Measurements from ENCODE around the gene KIRREL3. TPM values are rescaled to one million over a fixed set of nuclear protein-coding genes. Genes with fewer than 3 reads are reported as not detected.

KIRREL3 gene
- total RNA-seq, 1 experiment from 2014 or later, result 2.2 TPM

DNA sequence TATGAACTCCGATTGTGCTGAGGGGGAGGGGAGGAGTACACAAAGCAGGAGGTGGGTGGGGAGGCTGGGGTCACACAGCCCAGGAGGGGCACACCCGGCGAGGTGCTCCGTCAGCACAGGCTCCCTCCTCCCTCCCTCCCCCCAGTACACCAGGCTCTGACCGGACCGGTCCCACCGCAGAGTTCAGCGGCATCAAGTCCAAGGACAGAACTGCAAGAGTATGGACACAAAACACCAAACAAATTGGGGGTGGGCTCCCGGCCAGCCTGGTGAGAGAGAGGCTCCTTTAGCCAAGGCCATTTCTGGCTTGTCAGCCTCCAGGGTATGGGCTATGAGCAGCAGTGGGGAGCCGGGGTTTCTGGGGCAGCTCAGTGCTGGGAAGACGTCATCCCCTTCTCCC is 576.8 kb downstream of the KIRREL3 start:
- BruUV-seq (replicated peaks), result no TSS peak
- CTCF ChIA-PET, result no interaction called here
- no peak for TF ChIP-seq EZH2 (IDR thresholded peaks at IDR 0.05; ENCODE audit: low read depth)
- TF ChIP-seq, protein P1, sequence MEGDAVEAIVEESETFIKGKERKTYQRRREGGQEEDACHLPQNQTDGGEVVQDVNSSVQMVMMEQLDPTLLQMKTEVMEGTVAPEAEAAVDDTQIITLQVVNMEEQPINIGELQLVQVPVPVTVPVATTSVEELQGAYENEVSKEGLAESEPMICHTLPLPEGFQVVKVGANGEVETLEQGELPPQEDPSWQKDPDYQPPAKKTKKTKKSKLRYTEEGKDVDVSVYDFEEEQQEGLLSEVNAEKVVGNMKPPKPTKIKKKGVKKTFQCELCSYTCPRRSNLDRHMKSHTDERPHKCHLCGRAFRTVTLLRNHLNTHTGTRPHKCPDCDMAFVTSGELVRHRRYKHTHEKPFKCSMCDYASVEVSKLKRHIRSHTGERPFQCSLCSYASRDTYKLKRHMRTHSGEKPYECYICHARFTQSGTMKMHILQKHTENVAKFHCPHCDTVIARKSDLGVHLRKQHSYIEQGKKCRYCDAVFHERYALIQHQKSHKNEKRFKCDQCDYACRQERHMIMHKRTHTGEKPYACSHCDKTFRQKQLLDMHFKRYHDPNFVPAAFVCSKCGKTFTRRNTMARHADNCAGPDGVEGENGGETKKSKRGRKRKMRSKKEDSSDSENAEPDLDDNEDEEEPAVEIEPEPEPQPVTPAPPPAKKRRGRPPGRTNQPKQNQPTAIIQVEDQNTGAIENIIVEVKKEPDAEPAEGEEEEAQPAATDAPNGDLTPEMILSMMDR (conservative IDR thresholded peaks at IDR 0.05), result no peak

DNA sequence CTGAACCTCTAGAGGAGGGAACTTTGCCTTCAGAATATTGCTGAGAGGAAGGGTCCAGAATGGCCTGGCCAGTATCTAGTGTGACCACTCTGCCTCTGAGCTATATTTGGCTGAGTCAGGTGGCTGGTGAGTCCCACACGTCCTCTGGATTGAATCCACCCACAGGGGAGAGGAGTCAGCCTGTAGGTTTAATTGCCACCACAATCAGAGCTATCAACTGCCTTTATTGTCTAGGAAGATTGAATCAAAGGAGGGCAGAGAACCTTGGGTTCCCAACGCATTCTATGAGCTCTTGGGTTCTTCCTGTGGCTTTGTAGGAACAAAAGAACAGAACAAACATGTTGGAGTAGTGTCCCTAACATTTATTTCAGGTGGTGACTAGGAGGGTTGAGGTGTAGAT is 577.4 kb downstream of the KIRREL3 start:
- intact Hi-C loops (cut with micrococcal nuclease; ENCODE audit: unreplicated experiment), result no loop called here
- TF ChIP-seq, protein P1 (conservative IDR thresholded peaks at IDR 0.05), result no peak
- no peak for TF ChIP-seq EZH2 (IDR thresholded peaks at IDR 0.05; ENCODE audit: low read depth)
- ChIA-PET CTCF (no interaction called here), POLR2A (ENCODE audit: unreplicated experiment) (no interaction called here)
- H3K27me3 ChIP-seq (ENCODE audit: insufficient read depth, low read depth), result no peaks in the 10 kb centered on the region
- H3K4me1 ChIP-seq (replicated peaks; ENCODE audit: insufficient read depth), result 0 out of 2 replicates have a peak, but pooled peaks cover 5% of the 10 kb centered on the region
- no peaks in the 10 kb centered on the region for H3K79me2 ChIP-seq (ENCODE audit: low read depth)
- H2AFZ ChIP-seq, result no peak overlapping the region
- no peak overlapping the region for H3K4me2 ChIP-seq
- DNase-seq, result no peak
- peaks cover 3% of the 10 kb centered on the region; the same call in 1 of the 2 replicates for H3K36me3 ChIP-seq (ENCODE audit: low read depth)
- no TSS peak for BruUV-seq (replicated peaks)
- H4K20me1 ChIP-seq (ENCODE audit: insufficient read depth), result no peaks in the 10 kb centered on the region
- H3K9me3 ChIP-seq (ENCODE audit: insufficient read depth, low read depth), result no peaks in the 10 kb centered on the region
- H3K4me3 ChIP-seq, result no peak overlapping the region
- H3K9me2 ChIP-seq (ENCODE audit: insufficient read depth), result no peaks in the 10 kb centered on the region
- H3F3A ChIP-seq (ENCODE audit: insufficient read depth, low read depth), result 0 out of 2 replicates have a peak, but pooled peaks cover 10% of the 10 kb centered on the region
- H3K27ac ChIP-seq, result no peak overlapping the region

More for the DNA sequence above, 576.8 kb downstream of the KIRREL3 start:
- Histone ChIP-seq H3K27me3 (ENCODE audit: insufficient read depth, low read depth) (no peaks in the 10 kb centered on the region), H3F3A (ENCODE audit: insufficient read depth, low read depth) (0 out of 2 replicates have a peak, but pooled peaks cover 10% of the 10 kb centered on the region), H3K27ac (no peak overlapping the region), H3K36me3 (ENCODE audit: low read depth) (peaks cover 3% of the 10 kb centered on the region; the same call in 1 of the 2 replicates), H4K20me1 (ENCODE audit: insufficient read depth) (no peaks in the 10 kb centered on the region), H2AFZ (no peak overlapping the region), H3K4me2 (no peak overlapping the region), H3K4me1 (replicated peaks; ENCODE audit: insufficient read depth) (0 out of 2 replicates have a peak, but pooled peaks cover 5% of the 10 kb centered on the region), H3K9me3 (ENCODE audit: insufficient read depth, low read depth) (no peaks in the 10 kb centered on the region), H3K9me2 (ENCODE audit: insufficient read depth) (no peaks in the 10 kb centered on the region), H3K79me2 (ENCODE audit: low read depth) (no peaks in the 10 kb centered on the region), H3K4me3 (no peak overlapping the region)
- intact Hi-C loops (cut with micrococcal nuclease; ENCODE audit: unreplicated experiment), result no loop called here
- DNase-seq, result no peak
- POLR2A ChIA-PET (ENCODE audit: unreplicated experiment), result no interaction called here

DNA sequence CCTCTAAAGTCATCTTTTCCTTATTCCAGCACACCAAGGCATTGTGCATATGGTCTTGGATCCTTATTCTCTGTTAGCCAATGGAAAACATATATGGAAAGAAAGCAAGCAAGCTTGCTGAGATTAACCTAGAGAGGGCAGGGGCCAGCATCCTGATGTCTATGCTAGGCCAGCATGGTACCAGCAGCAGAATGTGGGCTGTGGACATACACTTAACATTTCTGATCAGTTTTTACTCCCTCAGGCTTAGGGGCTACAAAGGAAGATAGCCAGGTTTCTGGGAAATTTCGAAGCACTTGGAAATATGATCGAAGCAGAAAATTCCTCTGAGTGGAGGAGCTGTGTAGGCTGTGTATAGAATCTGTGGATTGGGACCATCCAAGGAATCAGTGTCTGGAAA is 578.1 kb downstream of the KIRREL3 start:
- CTCF ChIA-PET, result no interaction called here
- TF ChIP-seq, protein P1 (conservative IDR thresholded peaks at IDR 0.05), result no peak
- no peak for TF ChIP-seq EZH2 (IDR thresholded peaks at IDR 0.05; ENCODE audit: low read depth)
- Histone ChIP-seq H3K4me1 (replicated peaks; ENCODE audit: insufficient read depth) (0 out of 2 replicates have a peak, but pooled peaks cover 5% of the 10 kb centered on the region), H3K79me2 (ENCODE audit: low read depth) (no peaks in the 10 kb centered on the region), H3K27ac (no peak overlapping the region), H2AFZ (no peak overlapping the region), H4K20me1 (ENCODE audit: insufficient read depth) (no peaks in the 10 kb centered on the region), H3K9me2 (ENCODE audit: insufficient read depth) (no peaks in the 10 kb centered on the region), H3K27me3 (ENCODE audit: insufficient read depth, low read depth) (no peaks in the 10 kb centered on the region), H3K4me3 (no peak overlapping the region), H3F3A (ENCODE audit: insufficient read depth, low read depth) (peaks cover 10% of the 10 kb centered on the region; the same call in 1 of the 2 replicates), H3K36me3 (ENCODE audit: low read depth) (peaks cover 3% of the 10 kb centered on the region; the same call in 1 of the 2 replicates), H3K4me2 (no peak overlapping the region), H3K9me3 (ENCODE audit: insufficient read depth, low read depth) (no peaks in the 10 kb centered on the region)
- BruUV-seq (replicated peaks), result no TSS peak
- intact Hi-C loops (cut with micrococcal nuclease; ENCODE audit: unreplicated experiment), result no loop called here
- POLR2A ChIA-PET (ENCODE audit: unreplicated experiment), result no interaction called here
- no peak for DNase-seq
